Transverse colon (tissue), 4 donors: ENCODE measurements around the gene IFT172. TPM values are rescaled to one million over a fixed set of nuclear protein-coding genes. Genes with fewer than 3 reads are reported as not detected.
A peak's percentile ranks its signal among the peaks of the same experiment; 100 is the strongest.

Source experiments
- DNase-seq: peaks from one replicate; pipeline ENCODE4 v3.0.0-alpha.2; 2019
- H3K27ac ChIP-seq, 4 donors: fragments of 200-600 bp; sonication (generic); 2 replicates each; pipeline ENCODE4 v1.5.1; 2016 to 2018; ENCODE audit warnings: inconsistent platforms in 4 of 4
- H3K27me3 ChIP-seq: fragments of 200-600 bp; sonication (generic); 2 replicates; pipeline ENCODE4 v1.5.1; 2017; ENCODE audit warnings: inconsistent platforms
- H3K36me3 ChIP-seq, 4 donors: fragments of 200-600 bp; sonication (generic); 2 replicates each; pipeline ENCODE4 v1.5.1; 2017 to 2019; ENCODE audit warnings: inconsistent platforms in 4 of 4
- H3K4me1 ChIP-seq, 4 donors: fragments of 200-600 bp; sonication (generic); 2 replicates each; pipeline ENCODE4 v1.5.1; 2017 to 2020; ENCODE audit warnings: inconsistent platforms in 4 of 4
- H3K4me3 ChIP-seq, 4 donors: fragments of 200-600 bp; sonication (generic); 1 replicate in 1 of 4; 2 replicates in 3 of 4; pipeline versions ENCODE4 v1.5.1 to v1.6.1; 2017 to 2019; ENCODE audit warnings: inconsistent platforms in 4 of 4
- H3K9me3 ChIP-seq, 2 donors: fragments of 200-600 bp; sonication (generic); 2 replicates each; pipeline ENCODE4 v1.5.1; 2017 to 2019; ENCODE audit warnings: inconsistent platforms in 2 of 2
- CTCF ChIP-seq, 5 experiments: fragments of 200-600 bp in 3 of 5; fragments of 450-650 bp in 2 of 5; sonication (generic) in 3 of 5; IDR thresholded peaks; 1 replicate in 2 of 5; 2 replicates in 3 of 5; pipeline ENCODE4 v1.5.1; 2016 to 2017; ENCODE audit warnings: antibody characterized with exemption in 5 of 5, inconsistent platforms in 3 of 5, mild to moderate bottlenecking in 2 of 5, moderate library complexity in 1 of 5
- EP300 ChIP-seq: sonication (generic); formaldehyde crosslinking; IDR thresholded peaks from one replicate; pipeline ENCODE4 v1.6.1; 2017; ENCODE audit warnings: antibody characterized with exemption, low read depth
- POLR2A ChIP-seq: fragments of 450-650 bp; IDR thresholded peaks from one replicate; pipeline ENCODE4 v1.6.1; 2016; ENCODE audit warnings: antibody characterized with exemption, mild to moderate bottlenecking, moderate library complexity
- POLR2AphosphoS5 ChIP-seq, 3 donors: sonication (generic); formaldehyde crosslinking; IDR thresholded peaks; one replicate each; pipeline ENCODE4 v1.6.1; 2016; ENCODE audit warnings: antibody characterized with exemption in 3 of 3
- WGBS, 2 donors: methylation state at CpG; one replicate each; pipeline ENCODE4 v1.1.5; 2018; ENCODE audit warnings: low coverage in 1 of 2; 5-methylcytosine and 5-hydroxymethylcytosine counted together
- in situ Hi-C, 4 donors: fragments of 200-750 bp; cut with MboI; loops; one replicate each; pipeline versions ENCODE4 v1.15.0 to v1.15.1; 2017; ENCODE audit warnings: low sequenced_read_pairs in 3 of 4, low pct_ligation_motif_present in 1 of 4, low pct_unique_long_range_greater_than_20kb in 1 of 4
- intact Hi-C: fragments of 100-400 bp; cut with DNase I; formaldehyde crosslinking; loops from one replicate; pipeline ENCODE4 v1.15.1; 2023; ENCODE audit warnings: low total_unique reads
- total RNA-seq, 4 donors: library from RNA; depleted of rRNA; stranded (reverse); fragments of >200 nt; gene quantifications; one replicate each; pipeline ENCODE4 v1.1.0, GENCODE V29; 2016

Gene IFT172
- total RNA-seq, 4 donors from 2014 or later: 14.5 to 113 (median 43.5) TPM

DNA sequence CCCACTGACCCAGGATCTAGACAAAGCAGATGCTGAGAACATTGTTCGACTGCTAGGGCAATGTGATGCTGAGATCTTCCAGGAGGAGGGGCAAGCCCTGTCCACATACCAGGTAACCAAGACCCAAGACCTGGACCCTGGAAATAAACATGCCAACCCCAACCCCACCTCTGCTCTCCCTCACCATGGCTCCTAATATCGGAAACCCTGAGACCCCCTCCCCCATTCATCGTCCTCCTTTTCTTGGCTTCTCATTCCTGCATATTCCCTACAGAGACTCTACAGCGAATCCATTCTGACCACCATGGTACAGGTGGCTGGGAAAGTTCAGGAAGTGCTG lies 7.7 kb upstream of the IFT172 start:
- Histone ChIP-seq H3K9me3 (no peaks in the 10 kb centered on the region), H3K4me1 (peaks cover 0 to 9% (median 4%) of the 10 kb centered on the region in 4 donors), H3K27me3 (peaks cover 30% of the 10 kb centered on the region), H3K36me3 (no peaks in the 10 kb centered on the region), H3K4me3 (no peak overlapping the region), H3K27ac (no peak overlapping the region)
- in situ Hi-C loops (no loop called here), intact Hi-C loops (no loop called here)
- no peak for TF ChIP-seq EP300
- no peak for TF ChIP-seq CTCF (IDR thresholded peaks at IDR 0.05)
- no peak for TF ChIP-seq POLR2AphosphoS5 (IDR thresholded peaks at IDR 0.05)
- no peak for TF ChIP-seq POLR2A
- DNase-seq: no peak
- WGBS, 2 donors: 85% methylated on average over 4 of the region's 4 CpGs; no CpG with 5 or more reads in 1 of the 2 donors

DNA sequence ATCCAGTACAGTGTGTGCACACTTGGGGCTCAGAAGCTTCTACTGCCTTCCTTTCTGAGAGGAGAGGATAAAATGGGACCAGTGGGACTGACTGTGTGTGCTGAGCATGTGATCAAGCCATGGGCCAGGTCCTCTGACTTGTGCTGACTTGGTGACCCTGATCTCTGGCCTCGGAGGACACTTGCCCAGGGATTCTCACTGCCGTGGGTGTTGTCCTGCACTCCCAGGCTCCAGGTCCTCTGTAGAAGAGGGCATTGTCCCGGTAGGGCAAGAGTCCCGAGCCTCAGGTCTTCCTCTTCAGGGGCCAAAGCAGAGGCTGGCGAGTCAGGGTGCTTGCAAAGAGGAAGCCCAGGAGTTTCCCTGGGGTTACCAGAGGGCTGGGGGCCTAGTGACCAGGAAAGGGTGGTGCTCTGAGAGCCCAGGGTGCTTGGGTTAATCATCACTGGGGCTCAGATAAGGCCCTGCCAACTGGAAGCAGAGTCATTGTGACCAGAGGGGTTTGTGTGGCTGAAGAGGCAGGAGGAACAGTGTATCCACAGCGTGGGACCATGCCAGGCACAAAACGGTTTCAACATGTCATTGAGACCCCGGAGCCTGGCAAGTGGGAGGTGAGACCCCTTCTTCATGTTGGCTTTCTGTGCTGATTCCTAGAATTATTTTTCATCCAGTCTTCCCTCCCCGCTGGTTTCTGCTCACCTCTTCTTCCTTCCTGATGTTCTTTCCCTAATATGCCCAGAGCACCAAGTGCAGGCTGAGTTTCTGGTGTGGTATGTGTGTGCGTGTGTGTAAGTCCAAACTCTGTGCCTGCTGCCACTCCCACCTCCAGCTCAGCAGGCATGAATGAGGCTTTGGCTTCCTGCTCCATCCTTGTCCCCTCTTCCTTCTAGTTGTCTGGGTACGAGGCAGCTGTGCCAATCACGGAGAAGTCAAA lies 7.1 kb upstream of the IFT172 start, which contains the start of gene GCKR:
TSS of gene GCKR (plus strand) at position 483 of the 931 bp plus-strand sequence. CDS start at position 549, 66 bp downstream.
- TF ChIP-seq EP300: no peak
- in situ Hi-C loops: no loop called here
- peaks cover 30% of the 10 kb centered on the region for H3K27me3 ChIP-seq
- WGBS, 2 donors: 51 to 58% methylated on average over 5 to 11 of the region's 12 CpGs
- no peak within 1 kb of the TSS for H3K4me3 ChIP-seq
- intact Hi-C loops: no loop called here
- peaks cover 0 to 9% (median 4%) of the 10 kb centered on the region in 4 donors for H3K4me1 ChIP-seq
- H3K36me3 ChIP-seq: no peaks in the 10 kb centered on the region
- H3K9me3 ChIP-seq: no peaks in the 10 kb centered on the region
- DNase-seq: no peak
- no peak within 1 kb of the TSS for H3K27ac ChIP-seq

- TF ChIP-seq POLR2AphosphoS5 (IDR thresholded peaks at IDR 0.05): no peak
- no peak for TF ChIP-seq EP300
- TF ChIP-seq CTCF (IDR thresholded peaks at IDR 0.05): no peak
- no peak for TF ChIP-seq POLR2A
- DNase-seq: no peak
- in situ Hi-C loops (no loop called here), intact Hi-C loops (no loop called here)
- H3K4me3 ChIP-seq: no peak overlapping the region
- no peaks in the 10 kb centered on the region for H3K36me3 ChIP-seq
- H3K9me3 ChIP-seq: no peaks in the 10 kb centered on the region
- WGBS, 2 donors: 50 to 64% methylated on average over 3 to 4 of the region's 4 CpGs
- H3K4me1 ChIP-seq: peaks cover 0 to 9% (median 4%) of the 10 kb centered on the region in 4 donors
- H3K27me3 ChIP-seq: peaks cover 30% of the 10 kb centered on the region
- H3K27ac ChIP-seq: no peak overlapping the region
These were observed 6.4 kb upstream of the IFT172 start for GRCh38 chr2:27495840-27496356.

DNA sequence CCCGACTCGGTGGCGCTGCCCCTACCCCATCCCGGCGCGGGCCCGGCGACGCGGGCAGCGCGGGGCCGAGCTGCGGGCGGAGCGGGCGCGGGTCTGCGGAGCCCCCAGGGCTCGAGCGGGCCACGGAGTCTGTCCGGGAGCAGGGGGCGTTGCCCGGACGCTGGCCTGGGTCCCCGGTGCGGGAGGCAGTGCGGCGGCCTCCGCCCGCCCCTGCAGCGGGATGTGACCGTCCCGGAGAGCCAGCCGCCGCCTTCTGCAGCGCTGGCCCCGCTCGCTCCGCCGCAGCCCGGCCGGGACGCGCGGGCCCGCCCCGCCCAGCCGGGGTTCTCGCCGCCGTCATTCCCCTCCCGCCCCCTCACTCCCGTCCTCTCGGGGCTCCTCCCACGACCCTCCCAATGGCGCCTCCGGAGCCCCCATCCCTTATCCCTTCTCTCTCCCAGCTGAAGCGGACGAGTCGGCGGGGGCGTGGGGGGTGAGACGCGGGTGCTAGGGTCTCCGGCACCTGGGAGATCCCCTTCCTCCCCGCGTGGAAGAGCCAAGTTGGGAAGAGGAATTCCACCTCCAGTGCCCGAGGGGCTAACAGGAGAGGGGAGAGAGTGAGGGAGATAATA lies 5.5 kb upstream of the IFT172 start, which contains the start of gene FNDC4:
TSS of gene FNDC4 (minus strand) at position 257 of the 611 bp plus-strand sequence. CDS start 521 bp downstream, outside the sequence.
- TF ChIP-seq EP300: no peak
- intact Hi-C loops: no loop called here
- DNase-seq: peak; percentile 15
- Histone ChIP-seq H3K36me3 (no peaks in the 10 kb centered on the region), H3K9me3 (no peaks in the 10 kb centered on the region), H3K27ac (peak within 1 kb of the TSS; percentile 6 to 60 (median 42)), H3K27me3 (peaks cover 30% of the 10 kb centered on the region), H3K4me1 (peaks cover 0 to 11% (median 6%) of the 10 kb centered on the region in 4 donors), H3K4me3 (peak within 1 kb of the TSS; percentile 47 to 67 (median 55))
- in situ Hi-C loops: no loop called here
- WGBS, 2 donors: 2% methylated on average over 44 of the region's 70 CpGs; no CpG with 5 or more reads in 1 of the 2 donors
